Measurements from ENCODE around the gene TAS2R39. TPM values are rescaled to one million over a fixed set of nuclear protein-coding genes. Genes with fewer than 3 reads are reported as not detected.

The TAS2R39 gene
- total RNA-seq, 4 donors from 2014 or later: not detected

DNA sequence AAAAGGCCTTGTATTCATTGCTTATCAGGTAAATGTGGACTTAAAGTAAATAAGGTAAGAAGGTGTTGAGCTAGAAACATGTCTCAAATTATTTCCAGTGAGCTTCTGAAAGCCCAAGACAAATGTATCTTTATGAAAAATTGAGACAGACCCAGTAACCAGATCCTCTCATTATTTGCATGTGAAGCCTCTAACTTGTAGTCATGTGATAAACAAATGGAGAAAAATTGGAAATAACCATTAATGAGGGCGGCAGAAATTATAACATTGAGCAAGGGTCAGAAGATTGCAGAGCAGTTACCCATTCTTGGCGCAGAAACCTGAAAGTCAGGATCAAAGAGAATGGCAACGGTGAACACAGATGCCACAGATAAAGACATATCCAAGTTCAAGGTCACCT is 38.5 kb downstream of the TAS2R39 start, which contains the start of gene TAS2R40:
TAS2R40 (plus strand) TSS at position 301 of the 400 bp plus-strand sequence; CDS start at position 343, 42 bp downstream.
- no peak for DNase-seq
- intact Hi-C loops (cut with DNase I): no loop called here
- Histone ChIP-seq H3K36me3 (no peaks in the 10 kb centered on the region), H3K27ac (peak within 1 kb of the TSS in 1 of 4 donors; percentile 10), H3K4me3 (no peak within 1 kb of the TSS), H3K4me1 (no peaks in the 10 kb centered on the region), H3K27me3 (peaks cover 0 to 4% (median 0%) of the 10 kb centered on the region in 4 donors), H3K9me3 (no peaks in the 10 kb centered on the region)
- WGBS, 2 donors: 75 to 80% methylated on average over 3 of the region's 3 CpGs
- no peak for TF ChIP-seq POLR2A (IDR thresholded peaks at IDR 0.05)
- TF ChIP-seq, protein P1, sequence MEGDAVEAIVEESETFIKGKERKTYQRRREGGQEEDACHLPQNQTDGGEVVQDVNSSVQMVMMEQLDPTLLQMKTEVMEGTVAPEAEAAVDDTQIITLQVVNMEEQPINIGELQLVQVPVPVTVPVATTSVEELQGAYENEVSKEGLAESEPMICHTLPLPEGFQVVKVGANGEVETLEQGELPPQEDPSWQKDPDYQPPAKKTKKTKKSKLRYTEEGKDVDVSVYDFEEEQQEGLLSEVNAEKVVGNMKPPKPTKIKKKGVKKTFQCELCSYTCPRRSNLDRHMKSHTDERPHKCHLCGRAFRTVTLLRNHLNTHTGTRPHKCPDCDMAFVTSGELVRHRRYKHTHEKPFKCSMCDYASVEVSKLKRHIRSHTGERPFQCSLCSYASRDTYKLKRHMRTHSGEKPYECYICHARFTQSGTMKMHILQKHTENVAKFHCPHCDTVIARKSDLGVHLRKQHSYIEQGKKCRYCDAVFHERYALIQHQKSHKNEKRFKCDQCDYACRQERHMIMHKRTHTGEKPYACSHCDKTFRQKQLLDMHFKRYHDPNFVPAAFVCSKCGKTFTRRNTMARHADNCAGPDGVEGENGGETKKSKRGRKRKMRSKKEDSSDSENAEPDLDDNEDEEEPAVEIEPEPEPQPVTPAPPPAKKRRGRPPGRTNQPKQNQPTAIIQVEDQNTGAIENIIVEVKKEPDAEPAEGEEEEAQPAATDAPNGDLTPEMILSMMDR (IDR thresholded peaks at IDR 0.05): no peak

GRCh38 chr7:143222782-143223181 is 39.6 kb downstream of the TAS2R39 start:
- DNase-seq: no peak
- H3K36me3 ChIP-seq: no peaks in the 10 kb centered on the region
- peaks cover 0 to 8% (median 0%) of the 10 kb centered on the region in 3 donors for H3K4me1 ChIP-seq
- intact Hi-C loops (cut with DNase I): no loop called here
- 55 to 57% methylated on average over 6 to 7 of the region's 7 CpGs for WGBS, 2 donors
- peaks cover 0 to 4% (median 0%) of the 10 kb centered on the region in 4 donors for H3K27me3 ChIP-seq
- no peak overlapping the region for H3K4me3 ChIP-seq
- H3K27ac ChIP-seq: peak overlapping the region in 1 of 4 donors; percentile 10
- TF ChIP-seq, protein P1 (IDR thresholded peaks at IDR 0.05): no peak
- TF ChIP-seq POLR2A (IDR thresholded peaks at IDR 0.05): no peak
- no peaks in the 10 kb centered on the region for H3K9me3 ChIP-seq

DNA sequence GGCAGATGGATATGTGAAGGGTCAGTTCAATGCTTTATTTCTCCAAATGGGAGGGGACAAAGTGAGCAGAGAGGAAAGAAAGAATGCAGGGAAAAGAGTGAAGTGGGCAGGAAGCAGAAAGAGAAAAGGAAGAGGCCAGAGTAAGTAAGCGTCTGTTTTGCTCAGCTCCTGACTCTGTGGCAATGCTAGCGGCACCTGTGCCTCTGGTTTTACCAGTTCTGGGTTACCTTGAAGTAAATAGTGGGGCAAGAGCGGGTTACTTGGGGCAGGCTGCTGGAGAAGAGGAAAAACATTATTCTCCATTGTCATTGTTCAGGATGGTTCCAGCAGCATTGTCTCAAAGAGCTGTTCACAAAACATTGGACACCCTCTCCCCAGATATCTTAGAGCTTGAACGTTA is 40.6 kb downstream of the TAS2R39 start:
- intact Hi-C loops (cut with DNase I): no loop called here
- Histone ChIP-seq H3K4me3 (no peak overlapping the region), H3K4me1 (peaks cover 0 to 10% (median 0%) of the 10 kb centered on the region in 3 donors), H3K36me3 (no peaks in the 10 kb centered on the region), H3K9me3 (no peaks in the 10 kb centered on the region), H3K27ac (peak overlapping the region in 1 of 4 donors; percentile 21), H3K27me3 (peaks cover 0 to 4% (median 0%) of the 10 kb centered on the region in 4 donors)
- DNase-seq: no peak
- 55 to 58% methylated on average over 4 of the region's 4 CpGs for WGBS, 2 donors
- no peak for TF ChIP-seq POLR2A (IDR thresholded peaks at IDR 0.05)
- TF ChIP-seq, protein P1 (IDR thresholded peaks at IDR 0.05): no peak

DNA sequence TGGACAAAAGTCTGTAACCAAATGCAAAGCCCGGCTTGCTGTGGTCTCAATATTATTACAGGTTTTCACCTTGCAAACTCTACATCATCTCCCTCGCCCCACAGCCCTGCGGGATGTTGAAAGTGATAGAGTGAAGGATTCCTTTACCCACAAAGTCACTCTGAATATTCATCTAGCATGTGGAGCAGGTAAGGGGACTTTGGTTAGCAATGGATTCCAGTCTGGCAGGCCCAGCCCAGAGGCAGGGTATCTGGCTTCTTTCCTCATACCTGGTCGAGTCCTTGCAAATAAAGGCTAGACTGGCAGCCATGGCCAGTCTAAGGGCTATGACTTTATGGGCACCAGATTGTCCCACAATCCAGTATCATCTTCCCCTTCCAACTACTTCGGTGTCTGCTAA is 41.8 kb downstream of the TAS2R39 start:
- TF ChIP-seq POLR2A (IDR thresholded peaks at IDR 0.05): no peak
- TF ChIP-seq, protein P1 (IDR thresholded peaks at IDR 0.05): no peak
- Histone ChIP-seq H3K27me3 (no peaks in the 10 kb centered on the region), H3K9me3 (no peaks in the 10 kb centered on the region), H3K4me3 (no peak overlapping the region), H3K27ac (no peak overlapping the region), H3K4me1 (peaks cover 0 to 10% (median 0%) of the 10 kb centered on the region in 3 donors), H3K36me3 (no peaks in the 10 kb centered on the region)
- intact Hi-C loops (cut with DNase I): no loop called here
- 82 to 85% methylated on average over 5 of the region's 5 CpGs for WGBS, 2 donors
- DNase-seq: no peak

DNA sequence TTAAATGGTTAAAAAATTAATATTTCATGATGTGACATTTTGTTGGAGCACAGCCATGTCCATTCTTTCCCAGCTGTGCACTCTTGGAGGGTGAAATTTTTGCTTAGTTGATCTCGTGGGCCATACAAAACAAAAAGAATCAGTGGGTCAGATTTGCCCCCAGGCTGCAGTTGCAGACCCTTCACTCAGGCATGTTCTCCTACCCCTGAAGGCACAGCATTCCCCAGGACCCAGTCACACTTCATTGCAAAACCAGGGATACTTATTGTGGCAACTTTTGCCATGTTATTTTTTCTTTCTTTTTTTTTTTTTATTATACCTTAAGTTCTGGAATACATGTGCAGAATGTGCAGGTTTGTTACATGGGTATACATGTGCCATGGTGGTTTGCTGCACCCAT is 44.6 kb downstream of the TAS2R39 start:
- Histone ChIP-seq H3K36me3 (no peaks in the 10 kb centered on the region), H3K27ac (no peak overlapping the region), H3K27me3 (no peaks in the 10 kb centered on the region), H3K9me3 (no peaks in the 10 kb centered on the region), H3K4me1 (peaks cover 0 to 10% (median 0%) of the 10 kb centered on the region in 3 donors), H3K4me3 (no peak overlapping the region)
- TF ChIP-seq POLR2A (IDR thresholded peaks at IDR 0.05): no peak
- TF ChIP-seq, protein P1 (IDR thresholded peaks at IDR 0.05): no peak
- intact Hi-C loops (cut with DNase I): no loop called here
- no peak for DNase-seq
- WGBS, 2 donors: 15 to 40% methylated on average over 1 of the region's 1 CpG
